GM19193 (cell line): ENCODE data around the gene TH.

ENCODE experiments used
- POLR2A ChIP-seq: IDR thresholded peaks from 4 replicates; pipeline ENCODE4 v1.6.1; 2011; ENCODE audit not compliant: insufficient read depth, insufficient read length; ENCODE audit errors: extremely low read depth

TH gene

GRCh38 chr11:2149864-2150847 is 21.5 kb downstream of the TH start:
- TF ChIP-seq POLR2A, result no peak

DNA sequence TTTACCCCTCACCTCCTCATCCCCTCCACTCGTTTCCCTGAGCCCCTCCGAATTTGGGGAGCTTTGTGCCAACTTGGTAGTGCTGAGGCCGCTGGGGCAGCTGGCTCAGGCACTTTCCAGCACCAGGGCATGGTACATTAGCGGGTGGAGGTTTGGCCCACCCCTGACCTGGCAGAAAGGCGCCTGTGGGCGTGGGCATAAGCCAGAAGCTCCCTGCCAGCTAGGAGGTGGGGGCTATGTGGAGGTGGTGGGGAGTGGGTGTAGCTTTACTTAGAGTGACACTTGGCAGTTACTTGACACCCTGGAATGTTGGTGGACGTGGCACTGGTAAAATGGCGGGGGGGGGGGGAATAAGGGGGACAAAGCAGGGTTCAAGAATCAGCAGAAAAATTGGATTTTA is 22.2 kb downstream of the TH start:
- no peak for TF ChIP-seq POLR2A

- TF ChIP-seq POLR2A, result no peak
Measured at GRCh38 chr11:2148595-2148994, 23.0 kb downstream of the TH start.

GRCh38 chr11:2147391-2147790 is 24.2 kb downstream of the TH start:
- no peak for TF ChIP-seq POLR2A

- no peak for TF ChIP-seq POLR2A
Measured at GRCh38 chr11:2146051-2146450, 25.6 kb downstream of the TH start.

DNA sequence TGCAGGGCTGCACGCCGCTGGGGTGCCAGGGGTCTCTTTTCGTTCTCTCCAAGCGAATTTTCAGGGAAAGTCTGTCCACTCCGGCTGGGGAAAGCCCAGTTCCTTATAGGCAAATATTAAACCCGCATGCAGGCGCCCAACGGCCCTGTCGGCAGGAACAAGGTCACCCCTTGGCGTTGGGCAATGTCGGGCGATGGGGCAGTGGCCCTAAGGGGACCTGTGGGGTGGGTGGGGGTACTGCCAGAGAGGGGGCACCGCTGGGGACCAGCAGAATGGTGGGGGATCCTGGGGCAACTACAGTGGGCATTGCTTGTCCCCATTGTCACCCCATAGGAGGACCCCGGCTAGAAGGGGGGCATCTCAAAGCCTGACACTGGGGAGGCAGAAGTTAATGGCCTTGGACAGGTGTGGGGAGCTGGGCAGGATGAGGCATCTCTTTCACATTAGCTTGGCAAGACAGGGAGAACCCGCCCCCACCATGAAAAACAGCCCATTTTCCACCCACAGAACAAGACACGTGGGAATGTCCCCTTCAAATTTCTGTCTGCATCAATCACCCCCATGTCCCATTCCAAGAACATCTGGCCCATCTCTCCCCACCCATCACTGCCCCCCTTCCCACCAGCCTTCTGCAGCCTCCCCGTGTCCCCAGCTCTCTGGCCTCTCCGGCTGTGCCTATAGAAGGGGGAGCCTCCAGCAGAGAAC is 26.9 kb downstream of the TH start:
- TF ChIP-seq POLR2A, result no peak

- TF ChIP-seq POLR2A, result no peak
Measured at GRCh38 chr11:2143799-2144543, 27.6 kb downstream of the TH start.

DNA sequence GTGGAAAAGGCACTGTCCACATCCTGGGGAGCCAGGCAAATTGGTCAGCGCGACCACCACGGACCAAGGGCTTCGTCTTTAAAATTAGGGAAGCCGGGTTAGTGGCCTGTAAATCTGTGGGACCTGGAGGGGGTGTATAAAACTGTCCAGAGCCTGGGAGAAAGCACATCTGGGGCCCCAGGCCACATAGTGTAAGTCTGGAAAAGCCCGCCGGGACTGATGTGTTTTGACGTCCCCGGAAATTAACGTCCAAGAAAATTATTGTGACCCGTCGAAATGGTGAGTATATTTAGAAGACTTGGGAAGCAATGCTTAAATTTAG is 28.2 kb downstream of the TH start:
- TF ChIP-seq POLR2A, result no peak

DNA sequence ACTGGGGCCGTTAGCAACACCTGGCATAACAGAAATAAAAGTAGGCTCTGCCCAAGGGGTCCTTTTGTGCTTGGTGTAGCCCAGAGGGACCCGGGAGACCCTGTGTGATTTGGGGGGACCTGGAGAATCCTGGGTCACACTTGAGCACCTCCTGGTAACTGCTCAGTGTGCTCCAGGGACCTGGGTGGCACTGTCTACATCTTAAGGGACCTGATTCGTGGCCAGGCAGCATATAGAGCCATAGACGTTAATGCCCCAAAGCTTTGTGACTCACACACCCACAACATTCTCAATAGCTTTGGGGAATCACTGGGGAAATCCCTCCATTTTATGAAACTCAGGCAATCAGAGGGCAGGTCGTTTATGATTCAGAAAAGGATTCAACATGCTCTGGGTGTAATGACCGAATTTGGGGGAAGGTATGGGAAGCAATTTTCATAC is 28.8 kb downstream of the TH start:
- TF ChIP-seq POLR2A, result no peak

GRCh38 chr11:2142300-2142759 is 29.3 kb downstream of the TH start:
- no peak for TF ChIP-seq POLR2A

DNA sequence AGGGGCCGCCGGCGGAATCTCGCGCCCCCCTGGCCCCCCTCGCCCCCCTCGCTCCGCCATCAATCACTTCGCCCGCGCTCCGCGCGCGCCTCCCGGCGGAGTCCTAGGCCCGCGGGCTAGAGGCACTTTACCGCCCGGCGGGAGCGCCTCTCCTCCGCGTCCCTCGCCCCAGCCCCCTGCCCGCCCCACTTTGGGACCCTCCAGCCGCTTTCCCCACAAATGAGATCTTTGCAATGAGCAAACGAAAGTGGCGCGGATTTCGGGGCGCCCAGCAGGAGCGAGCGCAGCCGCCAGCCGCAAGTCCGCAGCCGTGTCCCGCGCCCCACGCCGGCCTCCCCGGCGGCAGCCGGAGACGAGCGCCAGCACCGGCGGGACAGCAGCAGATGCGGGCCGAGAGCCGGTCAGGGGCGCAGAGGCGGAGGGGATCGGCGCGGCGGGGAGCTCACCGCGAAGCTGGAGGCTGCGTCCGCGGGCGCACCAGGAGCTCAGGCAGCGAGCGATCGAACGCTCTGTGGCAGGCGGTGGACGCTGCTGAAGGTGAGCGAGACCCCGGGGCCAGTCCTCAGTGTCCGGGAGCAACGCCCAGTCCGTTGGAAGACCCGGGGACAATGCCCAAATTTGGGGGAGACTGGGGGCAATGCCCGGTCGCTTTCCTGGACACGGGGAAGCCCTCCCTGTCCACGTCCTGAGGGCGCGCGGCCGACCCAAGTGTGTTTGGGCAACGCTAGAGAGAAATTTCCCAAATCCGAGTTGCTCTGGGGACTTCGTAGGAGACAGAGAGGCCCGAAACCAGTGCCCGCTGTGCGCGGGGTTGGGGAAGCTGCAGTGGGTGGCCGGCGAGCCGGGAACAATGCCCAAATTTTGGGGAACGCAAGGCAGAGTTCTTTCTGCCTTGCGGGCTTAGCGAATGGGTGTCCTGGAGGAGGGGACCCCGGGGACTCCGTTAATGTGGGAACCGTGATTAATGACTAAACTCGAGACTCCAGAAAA is 30.9 kb downstream of the TH start:
- no peak for TF ChIP-seq POLR2A

DNA sequence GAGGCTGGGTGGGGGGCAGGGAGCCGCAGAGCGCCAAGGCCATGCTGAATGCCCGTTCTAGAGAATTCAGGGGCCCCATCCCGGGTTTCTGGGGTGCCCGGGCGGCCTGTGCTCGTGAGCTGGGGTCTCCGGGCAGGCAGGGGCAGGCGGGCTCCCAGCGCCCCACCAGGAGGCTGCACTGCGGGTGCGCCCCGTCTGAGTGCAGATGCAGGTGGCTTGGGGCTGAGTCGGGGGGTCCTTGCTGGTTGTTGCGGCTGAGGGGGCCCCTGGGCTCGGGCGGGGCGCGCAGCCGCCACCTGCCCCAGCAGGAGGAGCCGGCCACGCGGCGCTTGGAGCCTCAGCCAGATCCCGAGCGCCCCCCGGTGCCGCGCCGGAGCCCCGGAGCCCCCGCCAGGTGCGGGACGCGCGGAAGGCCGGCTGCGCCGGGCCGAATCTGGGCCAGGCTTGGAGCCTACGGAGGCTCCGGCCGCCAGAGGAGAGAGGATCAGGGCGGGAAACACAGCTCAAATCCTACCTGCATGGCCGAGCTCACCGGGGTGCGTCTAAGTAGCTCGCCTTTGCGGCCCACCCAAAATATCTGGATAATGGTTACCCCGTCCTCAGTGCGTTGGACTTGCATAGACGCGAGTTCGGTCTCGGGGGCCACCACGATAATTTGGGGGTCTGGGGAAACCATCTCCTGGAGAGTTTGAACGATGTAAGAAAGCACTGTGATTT is 31.8 kb downstream of the TH start:
- no peak for TF ChIP-seq POLR2A

DNA sequence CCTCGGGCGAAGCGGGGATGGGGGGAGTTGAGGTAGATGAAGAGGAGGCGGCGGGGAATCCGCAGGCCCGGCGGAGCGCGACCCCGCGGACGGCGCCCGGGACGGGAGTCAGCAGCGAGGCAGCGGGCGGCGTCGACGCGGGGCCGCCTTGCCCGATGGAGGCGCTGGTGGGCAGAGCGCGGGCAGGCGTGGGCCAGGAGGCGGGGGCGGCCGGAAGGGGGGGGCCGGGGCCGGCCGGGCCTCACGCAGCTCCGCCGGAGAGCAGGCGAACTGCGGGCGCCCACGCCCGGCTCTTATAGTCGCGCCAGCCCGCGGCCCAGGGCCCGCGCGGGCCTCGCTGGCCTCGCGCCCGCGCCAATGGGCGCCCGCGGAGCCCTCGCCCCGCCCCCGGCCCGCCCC is 32.5 kb downstream of the TH start, which contains the start of gene IGF2:
Gene IGF2 (minus strand): TSS at position 267 of the 399 bp plus-strand sequence. CDS start 3,866 bp downstream, outside the sequence.
- no peak for TF ChIP-seq POLR2A
